CD4-positive, alpha-beta T cell treated with Interleukin-2 at 100 ng/mL for 4 hours (primary cell): ENCODE measurements around the gene RDH16.

Source experiments
- DNase-seq: peaks from one replicate; pipeline ENCODE4 v3.0.0-alpha.2; 2020; ENCODE audit warnings: low spot score

The RDH16 gene

DNA sequence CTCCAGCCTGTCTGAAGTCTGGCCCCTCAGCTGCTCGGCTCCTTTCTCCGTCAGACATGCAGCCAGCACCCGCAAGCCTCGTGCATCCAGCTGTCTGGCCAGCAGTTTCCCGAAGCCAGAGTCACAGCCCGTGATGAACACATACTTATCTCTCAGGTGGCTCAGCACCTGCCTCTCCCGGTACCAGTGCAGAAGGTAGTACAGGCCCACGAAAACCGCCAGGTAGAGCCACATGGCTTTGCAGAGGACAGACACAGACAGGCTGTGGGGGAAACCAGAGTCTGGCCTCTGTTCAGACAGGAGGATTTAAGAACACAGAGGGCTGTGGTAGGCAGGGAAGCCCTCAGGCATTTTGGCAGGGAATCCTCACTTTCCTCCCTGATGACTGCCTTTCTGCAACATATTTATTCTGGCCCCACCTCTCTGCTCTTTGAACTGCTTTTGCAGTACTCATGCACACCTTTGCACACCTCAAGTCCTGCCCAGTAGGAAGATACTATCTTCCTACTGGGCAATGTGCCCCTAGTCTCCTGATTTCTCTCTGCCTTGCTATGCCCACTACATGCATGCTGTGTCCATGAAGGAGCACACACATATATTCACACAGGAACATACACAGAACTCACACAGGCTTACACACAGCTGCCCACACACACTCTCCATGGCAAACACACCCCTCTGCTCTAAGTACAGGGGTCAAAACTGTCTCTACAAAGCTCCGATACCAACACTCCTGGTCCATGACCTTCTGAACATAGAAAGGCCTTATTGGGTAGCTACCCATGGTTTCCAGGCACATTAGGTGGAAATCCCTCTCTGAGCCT, at the start of gene RDH16:
Gene RDH16, minus strand, starts transcription at position 380 of the 824 bp plus-strand sequence. Its CDS starts 146 bp downstream, at position 234.
- no peak for DNase-seq

DNA sequence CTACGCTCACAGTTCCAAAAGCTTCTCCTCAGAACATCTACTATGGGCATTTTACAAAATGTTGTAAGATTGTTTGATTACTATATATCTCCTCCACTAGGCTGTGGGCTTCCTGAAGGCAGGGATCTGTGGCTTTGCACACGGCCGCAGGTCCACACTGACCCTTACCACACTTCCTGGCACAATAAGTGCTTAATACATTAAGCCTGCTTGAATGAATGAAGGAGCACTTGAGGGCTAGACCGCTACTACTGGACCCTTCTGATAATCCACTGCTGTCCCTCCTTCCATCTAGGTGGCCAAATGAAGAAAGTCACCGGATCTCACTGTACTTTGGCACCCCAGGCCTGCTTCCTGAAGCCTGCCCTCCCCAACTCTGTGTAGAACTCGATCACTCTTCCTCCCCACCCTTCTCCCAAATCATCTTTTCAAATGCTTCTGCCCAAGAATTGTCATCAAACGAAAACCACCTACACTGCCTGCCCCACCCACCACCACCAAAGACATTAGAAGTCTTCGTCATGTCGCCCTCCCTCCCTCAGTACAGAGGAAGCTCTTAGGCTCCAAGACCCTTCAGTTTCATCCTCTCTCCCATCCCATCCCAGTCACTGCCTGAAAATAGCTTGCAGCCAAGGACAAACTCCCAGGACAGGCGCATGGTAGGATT, 49.5 kb upstream of the RDH16 start:
- DNase-seq: peak; percentile 15

GRCh38 chr12:57005980-57006808, 48.8 kb upstream of the RDH16 start, which contains the start of gene ZBTB39:
Gene ZBTB39 (minus strand): TSS chr12:57006546. CDS start chr12:57004917, 1,629 bp downstream.
- DNase-seq: peak; percentile 68

DNA sequence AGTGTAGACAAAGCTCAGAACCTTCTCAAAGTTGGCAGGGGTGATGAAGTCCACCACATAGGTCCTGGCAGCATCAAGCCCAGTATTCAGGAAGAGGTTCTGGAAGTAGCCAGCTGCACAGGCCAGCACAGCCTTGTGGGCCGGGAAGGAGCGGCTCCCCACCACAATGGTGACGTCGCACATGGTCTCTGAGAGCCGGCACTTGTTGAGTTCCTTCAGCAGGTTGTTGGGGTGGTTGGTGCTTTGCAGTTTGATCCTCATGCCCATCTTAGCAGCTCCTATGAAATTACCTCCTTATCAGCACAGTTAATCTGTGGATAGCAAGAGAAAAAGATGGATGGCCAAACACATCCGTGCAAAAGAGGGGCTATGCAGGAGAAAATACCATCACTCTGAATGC, 47.2 kb upstream of the RDH16 start:
- DNase-seq: no peak

DNA sequence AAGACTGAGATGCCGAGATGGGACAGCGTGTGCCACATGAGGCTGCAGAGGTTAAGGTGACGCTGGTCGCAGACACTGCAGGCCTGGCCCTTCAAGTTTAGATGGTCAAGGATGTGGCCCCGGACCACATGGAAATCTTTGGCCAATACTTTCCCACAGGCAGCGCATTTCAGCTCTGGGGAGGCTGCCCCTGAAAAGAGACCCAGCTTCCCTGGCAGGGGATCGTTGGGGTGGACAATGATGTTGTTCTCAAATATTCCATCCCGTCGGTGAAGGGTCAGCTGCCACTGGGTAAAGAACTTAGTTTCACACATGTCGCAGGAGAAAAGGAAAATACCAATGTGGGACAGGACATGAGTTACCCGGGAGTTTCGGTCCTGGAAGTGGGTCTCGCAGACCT, 46.0 kb upstream of the RDH16 start:
- no peak for DNase-seq

DNA sequence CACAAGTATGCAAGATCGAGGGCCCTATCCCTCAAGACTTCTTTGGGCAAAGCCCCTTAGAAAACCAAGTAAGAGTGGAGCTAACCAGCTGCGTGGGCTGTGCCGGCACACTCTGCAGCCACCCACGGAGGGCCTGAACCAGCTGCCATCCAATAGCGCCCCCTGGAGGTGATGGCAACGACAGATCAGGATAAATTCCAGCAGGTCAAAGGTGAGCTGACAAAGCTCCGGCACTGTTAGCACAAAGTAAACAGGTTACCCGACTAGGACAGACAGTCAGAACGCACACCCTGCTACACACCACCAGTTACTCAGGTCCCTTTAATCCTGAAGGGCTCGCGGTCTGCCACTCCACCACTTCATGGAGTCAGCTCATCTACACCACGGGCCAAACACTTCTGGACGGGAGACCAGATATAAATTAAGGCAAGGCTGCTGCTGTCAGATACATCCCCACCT, 44.1 kb upstream of the RDH16 start:
- DNase-seq: peak; percentile 76

- no peak for DNase-seq
Measured at GRCh38 chr12:57000393-57000792, 43.0 kb upstream of the RDH16 start.

DNA sequence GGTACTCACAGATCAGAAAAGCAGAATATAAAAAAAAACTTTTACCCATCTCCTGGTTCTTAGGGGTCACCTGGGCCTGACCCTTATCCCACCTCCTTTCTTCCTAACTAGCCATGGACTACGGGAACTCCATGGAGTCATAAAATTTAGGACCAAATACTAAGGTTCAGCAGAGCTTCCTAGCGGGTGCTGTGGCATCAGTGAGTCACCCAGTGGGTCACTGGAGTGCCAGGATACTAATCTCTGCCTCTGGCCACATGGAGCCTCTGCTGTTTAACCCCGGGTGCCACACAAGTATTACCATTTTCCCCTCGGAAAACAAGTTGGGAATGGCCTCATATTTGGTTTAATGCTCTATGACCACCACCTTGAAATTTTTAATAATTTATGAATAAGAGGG, 42.0 kb upstream of the RDH16 start:
- no peak for DNase-seq

DNA sequence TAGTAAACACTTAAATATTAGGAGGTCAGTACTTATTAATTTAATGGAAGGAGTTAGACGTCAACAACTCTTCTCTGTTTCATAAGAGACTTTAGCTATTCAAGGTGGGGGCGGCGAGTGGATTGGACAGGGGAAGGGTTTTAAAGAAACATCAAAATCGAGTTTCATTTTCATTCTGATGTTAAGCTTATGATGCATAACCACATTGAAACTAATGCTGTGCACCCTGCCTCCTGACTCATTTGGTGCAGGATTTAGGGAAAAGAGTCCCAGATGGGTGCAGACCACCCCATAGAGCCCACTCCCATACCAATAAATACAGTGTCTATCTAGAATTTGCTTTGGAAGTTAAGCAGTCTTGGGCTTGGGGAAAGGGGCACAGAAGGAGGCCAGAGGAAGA, 41.6 kb upstream of the RDH16 start:
- DNase-seq: no peak

GRCh38 chr12:56998316-56998715, 40.9 kb upstream of the RDH16 start:
- no peak for DNase-seq

- no peak for DNase-seq
Measured at GRCh38 chr12:56996793-56997545, 39.6 kb upstream of the RDH16 start.

- no peak for DNase-seq
Measured at GRCh38 chr12:56995930-56996496, 38.6 kb upstream of the RDH16 start.

- no peak for DNase-seq
Measured at GRCh38 chr12:56995201-56995929, 38.0 kb upstream of the RDH16 start.

DNA sequence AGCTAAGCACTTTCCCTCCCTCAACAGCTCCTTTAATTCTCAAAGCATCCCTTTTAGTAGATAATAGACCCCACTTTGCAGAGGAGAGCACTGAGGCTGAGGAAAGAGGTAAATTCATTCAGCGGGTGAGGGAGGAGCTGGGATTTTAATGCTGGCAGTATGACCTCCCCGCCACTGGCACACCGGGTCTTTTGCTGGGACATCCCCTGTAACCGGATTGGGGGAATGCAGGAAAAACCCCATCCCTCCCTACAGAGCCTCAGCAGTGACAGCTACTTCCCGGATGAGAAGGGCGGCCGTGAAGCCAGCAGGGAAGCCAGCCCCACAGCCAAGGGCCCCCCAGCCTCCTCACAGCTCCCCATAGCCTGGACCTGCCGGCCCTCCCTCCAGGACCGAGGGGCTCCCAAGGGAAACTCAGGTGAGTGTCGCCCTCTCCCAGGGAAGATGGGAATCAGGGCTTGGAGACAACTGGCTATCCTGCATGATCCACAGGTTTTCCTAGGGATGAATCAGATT, 36.9 kb upstream of the RDH16 start:
- no peak for DNase-seq

DNA sequence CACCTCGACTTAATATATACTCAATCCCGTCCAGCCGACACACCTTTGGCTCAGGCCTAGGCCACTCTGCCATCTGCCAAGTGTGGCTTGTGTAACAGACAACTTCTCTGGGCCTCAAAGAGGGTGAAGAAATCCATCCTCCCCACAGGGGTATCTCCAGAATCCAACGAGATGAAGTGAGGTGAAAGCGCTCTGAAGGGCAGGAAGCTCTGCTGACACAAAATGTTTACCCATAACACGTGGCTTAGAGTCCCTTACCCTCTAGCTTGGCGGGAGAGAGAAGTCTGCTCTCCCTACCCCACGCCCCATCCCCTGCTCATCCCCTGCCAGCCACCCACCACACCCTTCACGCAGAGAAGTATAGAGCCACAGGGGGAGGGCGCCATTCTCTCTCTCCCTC, 35.9 kb upstream of the RDH16 start:
- DNase-seq: no peak

DNA sequence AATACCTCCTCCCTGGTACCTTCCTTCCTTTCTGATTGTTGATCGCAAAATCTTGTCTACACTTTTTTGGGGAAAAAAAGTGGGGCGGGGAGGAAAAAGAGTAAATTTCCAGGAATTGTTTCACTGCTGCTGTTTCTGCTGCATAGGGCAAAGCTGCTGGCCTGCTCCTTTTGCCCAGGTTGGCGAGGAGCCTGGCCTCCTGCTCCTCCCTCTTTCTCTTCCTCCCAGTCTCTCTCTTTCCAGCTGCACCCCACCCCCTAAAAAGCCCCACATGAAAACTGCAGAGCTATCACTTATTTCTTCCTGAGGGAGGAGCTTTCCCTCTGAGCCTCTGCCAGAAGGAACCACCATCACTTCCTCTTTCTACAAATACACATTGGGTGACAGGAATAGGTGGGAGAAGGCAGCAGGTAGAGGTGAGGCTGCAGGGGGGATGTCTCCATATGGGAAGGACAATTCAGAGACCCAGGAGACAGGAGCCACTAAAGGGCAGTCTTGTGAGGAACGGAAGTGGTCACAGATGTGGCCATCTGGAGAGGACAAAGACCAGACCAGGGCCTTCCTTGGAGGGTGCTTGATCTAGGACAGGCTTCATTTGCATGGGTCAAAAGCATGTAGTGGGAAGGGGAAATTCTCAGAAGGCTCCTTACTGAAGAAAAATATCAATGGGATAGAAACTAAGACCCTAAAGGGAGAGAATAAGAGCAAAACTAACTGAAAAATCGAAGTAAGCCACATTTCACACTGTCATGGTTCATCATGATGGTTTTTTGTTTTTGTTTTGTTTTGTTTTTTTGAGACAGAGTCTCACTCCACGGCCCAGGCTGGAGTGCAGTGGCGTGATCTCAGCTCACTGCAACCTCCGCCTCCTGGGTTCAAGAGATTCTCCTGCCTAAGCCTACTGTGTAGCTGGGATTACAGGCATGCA, 34.2 kb upstream of the RDH16 start:
- DNase-seq: no peak

DNA sequence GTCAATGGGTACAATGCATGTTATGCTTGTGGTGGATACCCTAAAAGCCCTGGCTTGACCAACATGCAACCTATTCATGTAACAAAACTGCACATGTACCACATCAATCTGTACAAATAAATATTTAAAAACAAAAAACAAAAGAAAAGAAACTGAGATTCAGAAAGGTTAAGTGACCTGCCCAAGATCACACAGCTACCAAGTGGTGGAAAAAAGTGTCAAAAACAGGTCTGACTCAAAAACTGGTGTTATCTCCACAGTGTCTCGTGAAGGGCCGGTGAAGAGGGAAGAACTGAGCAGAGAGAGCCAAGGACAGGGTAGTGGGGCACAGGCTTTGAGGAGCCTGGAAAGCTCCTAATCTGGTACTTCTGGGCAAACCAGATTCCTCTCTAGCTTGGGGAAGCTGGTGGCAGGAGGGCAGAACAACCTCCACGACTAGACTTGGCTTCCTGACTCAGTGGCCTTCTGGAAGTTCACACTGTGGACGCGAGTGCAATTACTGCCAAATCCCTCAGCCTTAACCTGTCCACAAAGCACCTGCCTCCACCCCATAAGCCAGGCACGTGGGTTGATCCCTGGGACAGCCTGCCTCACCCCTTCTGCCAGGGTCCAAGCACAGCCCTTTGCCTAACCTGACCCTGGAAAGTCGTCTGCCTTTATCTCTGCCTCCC, 33.4 kb upstream of the RDH16 start:
- no peak for DNase-seq

- no peak for DNase-seq
Measured at GRCh38 chr12:56989861-56990610, 32.6 kb upstream of the RDH16 start.
